ENCODE data around the gene OR2J2. TPM values are rescaled to one million over a fixed set of nuclear protein-coding genes. Genes with fewer than 3 reads are reported as not detected.
"Not testable (repeated sequence)": the region's sequence is repeated elsewhere in the genome, so short reads cannot be mapped to it uniquely, and the experiment has no call there.

OR2J2 gene
- total and polyA plus RNA-seq, 4 donors = not detected

- H3K4me1 ChIP-seq (ENCODE audit: control insufficient read depth in 4 of 4, insufficient read depth in 4 of 4, low read length in 3 of 4) = no peaks in the 10 kb centered on the region
- DNase-seq (ENCODE audit: low spot score) = no peak
- no peak for TF ChIP-seq REST (IDR thresholded peaks at IDR 0.05)
- no peak for TF ChIP-seq JUND (IDR thresholded peaks at IDR 0.05)
- TF ChIP-seq ZBTB33 (IDR thresholded peaks at IDR 0.05) = no peak
- no peak for TF ChIP-seq HNF4G (IDR thresholded peaks at IDR 0.05)
- no peak for TF ChIP-seq MAX (IDR thresholded peaks at IDR 0.05)
- no peak for TF ChIP-seq FOXA2 (IDR thresholded peaks at IDR 0.05)
- TF ChIP-seq RAD21 (IDR thresholded peaks at IDR 0.05) = no peak
- TF ChIP-seq FOXA1 (IDR thresholded peaks at IDR 0.05) = no peak
- TF ChIP-seq YY1 (IDR thresholded peaks at IDR 0.05) = no peak
- TF ChIP-seq CTCF (IDR thresholded peaks at IDR 0.05; ENCODE audit: low read depth, low read length, missing input control) = no peak
- no peak for TF ChIP-seq EGR1 (IDR thresholded peaks at IDR 0.05; ENCODE audit: low read depth in 2 of 2)
- TF ChIP-seq NR2F2 (IDR thresholded peaks at IDR 0.05) = no peak
- TF ChIP-seq HNF4A (conservative IDR thresholded peaks at IDR 0.05) = no peak
- TF ChIP-seq GABPA (IDR thresholded peaks at IDR 0.05 in 1 of 2, conservative IDR thresholded peaks at IDR 0.05 in 1 of 2) = no peak
- TF ChIP-seq RXRA (IDR thresholded peaks at IDR 0.05) = no peak
- TF ChIP-seq SP1 (IDR thresholded peaks at IDR 0.05) = no peak
- no peak for TF ChIP-seq ATF3 (IDR thresholded peaks at IDR 0.05)
- no peak overlapping the region for H3K4me3 ChIP-seq (ENCODE audit: low read depth in 1 of 3, low read length in 3 of 3)
- 94% methylated on average over 3 of the region's 3 CpGs for WGBS
- H3K9ac ChIP-seq (ENCODE audit: low read depth in 1 of 2, low read length in 2 of 2) = no peak overlapping the region
- no peaks in the 10 kb centered on the region for H3K27me3 ChIP-seq (ENCODE audit: control insufficient read depth in 4 of 4, insufficient read depth in 4 of 4, low read length in 3 of 4)
- no peaks in the 10 kb centered on the region for H3K9me3 ChIP-seq (ENCODE audit: control insufficient read depth in 4 of 4, low read length in 3 of 4)
- no peaks in the 10 kb centered on the region for H3K36me3 ChIP-seq (ENCODE audit: control insufficient read depth in 4 of 4, insufficient read depth in 3 of 4, low read depth in 1 of 4, low read length in 3 of 4)
- H3K27ac ChIP-seq (ENCODE audit: low read depth in 1 of 2, low read length in 2 of 2) = no peak overlapping the region
Measured at GRCh38 chr6:29147074-29147473, 23.6 kb upstream of the OR2J2 start.

GRCh38 chr6:29149444-29149843 lies 21.3 kb upstream of the OR2J2 start:
- H3K9ac ChIP-seq (ENCODE audit: low read depth in 1 of 2, low read length in 2 of 2); DNase-seq (ENCODE audit: low spot score); H3K36me3 ChIP-seq (ENCODE audit: control insufficient read depth in 4 of 4, insufficient read depth in 3 of 4, low read depth in 1 of 4, low read length in 3 of 4); H3K4me1 ChIP-seq (ENCODE audit: control insufficient read depth in 4 of 4, insufficient read depth in 4 of 4, low read length in 3 of 4); H3K9me3 ChIP-seq (ENCODE audit: control insufficient read depth in 4 of 4, low read length in 3 of 4); H3K27ac ChIP-seq (ENCODE audit: low read depth in 1 of 2, low read length in 2 of 2); H3K27me3 ChIP-seq (ENCODE audit: control insufficient read depth in 4 of 4, insufficient read depth in 4 of 4, low read length in 3 of 4); H3K4me3 ChIP-seq (ENCODE audit: low read depth in 1 of 3, low read length in 3 of 3): not testable (repeated sequence)
- 68% methylated on average over 3 of the region's 3 CpGs for WGBS

Measured in liver (tissue), 9 donors.